ENCODE data around the gene CCDC171. TPM values are rescaled to one million over a fixed set of nuclear protein-coding genes. Genes with fewer than 3 reads are reported as not detected.

Gene CCDC171
- total RNA-seq, 1 experiment from 2014 or later = 2.6 TPM

DNA sequence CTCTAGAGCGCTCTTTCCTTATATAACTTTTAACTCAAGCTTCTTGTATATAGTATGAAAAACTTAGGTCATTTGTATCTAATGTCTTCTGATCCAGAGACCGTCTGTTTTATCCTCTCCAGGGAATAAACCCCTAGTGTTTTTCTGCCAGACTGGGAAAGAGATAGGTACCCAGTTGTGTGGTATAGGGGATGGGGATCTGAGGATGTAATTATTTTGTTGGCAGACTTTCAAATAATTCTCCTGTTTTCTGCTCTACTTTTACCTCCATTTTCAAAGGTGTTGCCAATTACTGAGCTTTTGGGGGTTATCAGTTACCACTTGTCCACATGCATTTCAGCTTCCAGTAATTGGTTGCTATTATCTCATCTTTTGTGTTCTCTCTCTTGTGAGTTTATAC lies 17.9 kb downstream of the CCDC171 start (continued):
- TF ChIP-seq CTCF (IDR thresholded peaks at IDR 0.05 in 2 of 3, conservative IDR thresholded peaks at IDR 0.05 in 1 of 3; ENCODE audit: borderline replicate concordance in 1 of 3, insufficient read depth in 1 of 3, low read depth in 2 of 3, low read length in 2 of 3) (no peak), MAX (IDR thresholded peaks at IDR 0.05) (no peak)

GRCh38 chr9:15572200-15572770 lies 19.4 kb downstream of the CCDC171 start:
- intact Hi-C loops (cut with micrococcal nuclease) = no loop called here
- Histone ChIP-seq H3K27ac (ENCODE audit: low read depth, low read length) (no peak overlapping the region), H3K9me2 (ENCODE audit: insufficient read depth) (no peaks in the 10 kb centered on the region), H3K9me3 (ENCODE audit: control insufficient read depth in 1 of 2, insufficient read depth in 1 of 2, low read depth in 1 of 2, low read length in 2 of 2) (no peaks in the 10 kb centered on the region), H3K4me3 (replicated peaks in 1 of 2; ENCODE audit: low read depth in 1 of 2, low read length in 2 of 2) (no peak overlapping the region), H2AFZ (ENCODE audit: low read depth, low read length, poor library complexity, severe bottlenecking) (no peak overlapping the region), H3K27me3 (ENCODE audit: insufficient read depth, low read length) (no peaks in the 10 kb centered on the region), H3K79me2 (ENCODE audit: insufficient read depth, low read length) (no peaks in the 10 kb centered on the region), H3K9ac (ENCODE audit: low read length) (no peak overlapping the region), H3K4me2 (ENCODE audit: low read length) (no peak overlapping the region), H3K36me3 (ENCODE audit: control insufficient read depth in 1 of 2, insufficient read depth in 2 of 2, low read length in 2 of 2) (no peaks in the 10 kb centered on the region), H4K20me1 (ENCODE audit: insufficient read depth) (no peaks in the 10 kb centered on the region), H3K4me1 (ENCODE audit: control insufficient read depth in 1 of 2, insufficient read depth in 2 of 2, low read length in 2 of 2) (no peaks in the 10 kb centered on the region)
- CTCF ChIA-PET = no interaction called here
- ATAC-seq (no peak), DNase-seq (ENCODE audit: low read depth, low spot score) (no peak)
- RAD21 ChIA-PET (ENCODE audit: low non-redundant PET in 1 of 2, low total read pairs in 2 of 2, uncharacterized antibody in 2 of 2, unreplicated experiment in 2 of 2) = no interaction called here
- POLR2A ChIA-PET = no interaction called here
- BruUV-seq (replicated peaks) = no TSS peak
- no peak for TF ChIP-seq ATF3 (IDR thresholded peaks at IDR 0.05)
- no peak for TF ChIP-seq TCF7L2 (IDR thresholded peaks at IDR 0.05; ENCODE audit: borderline replicate concordance, extremely low read depth, insufficient read depth, insufficient read length)
- no peak for TF ChIP-seq CEBPB (IDR thresholded peaks at IDR 0.05; ENCODE audit: low read depth)
- TF ChIP-seq EGR1 (IDR thresholded peaks at IDR 0.05; ENCODE audit: low read depth) = no peak
- TF ChIP-seq YY1 (IDR thresholded peaks at IDR 0.05; ENCODE audit: extremely low read depth, insufficient replicate concordance, low read depth, low read length) = no peak
- no peak for TF ChIP-seq RAD21 (IDR thresholded peaks at IDR 0.05; ENCODE audit: low read depth)
- no peak for TF ChIP-seq REST (IDR thresholded peaks at IDR 0.05; ENCODE audit: low read depth)
- TF ChIP-seq FOSL1 (IDR thresholded peaks at IDR 0.05; ENCODE audit: low read depth) = no peak
- no peak for TF ChIP-seq CTCF (IDR thresholded peaks at IDR 0.05 in 2 of 3, conservative IDR thresholded peaks at IDR 0.05 in 1 of 3; ENCODE audit: borderline replicate concordance in 1 of 3, insufficient read depth in 1 of 3, low read depth in 2 of 3, low read length in 2 of 3)
- no peak for TF ChIP-seq SIN3A (IDR thresholded peaks at IDR 0.05; ENCODE audit: low read depth)
- no peak for TF ChIP-seq ZBTB33 (IDR thresholded peaks at IDR 0.05; ENCODE audit: extremely low read depth, insufficient replicate concordance, low read length)
- no peak for TF ChIP-seq ELF1 (IDR thresholded peaks at IDR 0.05; ENCODE audit: borderline replicate concordance, low read depth)
